SKM-1 (cell line): ENCODE data around the gene RAB31.

ENCODE experiments used
- DNase-seq: peaks from one replicate; lab custom pipeline; 2025; ENCODE audit not compliant: unreplicated experiment; lab: John Stamatoyannopoulos, UW

Gene RAB31

GRCh38 chr18:9737006-9737405 is 28.9 kb downstream of the RAB31 start:
- DNase-seq, result no peak

DNA sequence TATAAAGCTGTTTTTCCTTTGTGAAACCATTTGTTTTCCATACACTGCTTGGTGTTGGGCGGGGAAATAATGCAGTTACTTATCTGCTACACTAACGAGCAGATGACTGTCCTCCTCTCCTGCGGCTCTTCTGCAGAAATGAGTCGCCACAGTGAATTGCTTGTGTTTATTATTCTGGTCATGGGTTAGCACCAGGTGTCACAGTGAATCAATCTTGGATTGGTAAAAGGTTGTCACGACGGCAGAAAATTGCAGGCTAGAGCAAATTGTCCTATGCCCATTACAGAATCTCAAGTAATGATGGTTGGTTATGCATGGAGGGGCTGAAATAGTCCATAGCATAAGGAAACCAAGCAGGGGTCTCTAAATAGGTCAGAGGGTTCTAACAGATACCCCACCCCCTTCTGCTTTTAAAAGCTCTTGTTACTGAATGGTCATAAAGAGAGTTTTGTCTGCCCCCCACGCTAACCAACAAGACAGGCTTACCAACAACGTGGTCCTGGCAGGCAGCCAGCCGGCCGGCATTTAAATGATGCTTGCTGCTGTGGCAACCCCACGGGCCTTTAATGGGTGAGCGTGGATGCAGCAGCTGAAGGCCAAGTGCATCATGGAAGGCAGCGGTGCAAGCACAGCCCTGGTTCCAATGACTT is 29.5 kb downstream of the RAB31 start:
- no peak for DNase-seq

DNA sequence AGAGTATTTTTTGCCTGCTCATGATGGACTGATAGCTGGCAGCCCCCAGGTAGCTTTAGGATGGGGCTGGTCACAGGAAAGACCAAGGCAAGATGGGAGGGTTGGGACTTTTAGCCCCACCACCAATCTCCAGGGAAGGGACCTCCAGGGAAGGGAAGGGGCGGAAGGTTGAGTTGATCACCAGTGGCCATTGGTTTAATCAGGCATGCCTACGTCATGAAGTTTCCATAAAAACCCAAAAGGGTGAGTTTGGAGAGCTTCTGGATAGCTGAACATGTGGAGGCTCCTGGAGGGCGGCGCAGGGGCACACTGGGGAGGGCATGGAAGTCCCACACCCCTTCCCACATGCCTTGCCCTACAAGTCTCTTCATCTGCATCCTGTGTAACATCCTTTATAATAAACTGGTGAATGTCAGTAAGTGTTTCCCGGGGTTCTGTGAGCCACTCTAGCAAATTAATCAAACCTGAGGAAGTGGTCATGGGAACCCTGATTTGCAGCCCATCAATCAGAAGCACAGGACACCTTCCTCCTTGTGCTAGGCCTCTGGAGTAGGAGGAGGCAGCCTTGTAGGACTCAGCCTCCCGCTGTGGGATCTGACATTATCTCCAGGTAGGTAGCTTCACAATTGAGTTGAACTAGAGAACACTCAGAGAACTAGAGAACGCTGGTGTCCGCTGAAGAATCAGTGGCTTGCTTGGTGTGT is 30.3 kb downstream of the RAB31 start:
- DNase-seq, result no peak

GRCh38 chr18:9739516-9739915 is 31.4 kb downstream of the RAB31 start:
- no peak for DNase-seq

DNA sequence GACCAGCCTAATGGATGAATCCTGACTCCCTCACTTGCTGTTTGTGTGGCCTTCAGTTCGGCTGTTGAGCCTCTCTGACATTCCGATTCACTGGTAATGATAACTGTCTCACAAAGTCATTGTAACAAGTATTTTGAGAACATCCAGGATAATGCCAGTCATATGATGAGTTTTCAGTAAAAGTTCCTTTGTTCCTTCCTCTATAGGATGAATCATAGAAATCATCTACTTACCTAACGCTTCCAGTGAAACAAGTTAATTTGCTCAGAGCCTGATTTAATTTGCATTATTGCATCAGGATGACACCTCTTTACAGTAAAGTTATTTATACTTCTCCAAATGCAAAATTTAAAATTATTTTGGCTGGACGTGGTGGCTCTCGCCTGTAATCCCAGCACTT is 32.0 kb downstream of the RAB31 start:
- no peak for DNase-seq

- DNase-seq, result no peak
These were observed 33.3 kb downstream of the RAB31 start for GRCh38 chr18:9741406-9741792.

DNA sequence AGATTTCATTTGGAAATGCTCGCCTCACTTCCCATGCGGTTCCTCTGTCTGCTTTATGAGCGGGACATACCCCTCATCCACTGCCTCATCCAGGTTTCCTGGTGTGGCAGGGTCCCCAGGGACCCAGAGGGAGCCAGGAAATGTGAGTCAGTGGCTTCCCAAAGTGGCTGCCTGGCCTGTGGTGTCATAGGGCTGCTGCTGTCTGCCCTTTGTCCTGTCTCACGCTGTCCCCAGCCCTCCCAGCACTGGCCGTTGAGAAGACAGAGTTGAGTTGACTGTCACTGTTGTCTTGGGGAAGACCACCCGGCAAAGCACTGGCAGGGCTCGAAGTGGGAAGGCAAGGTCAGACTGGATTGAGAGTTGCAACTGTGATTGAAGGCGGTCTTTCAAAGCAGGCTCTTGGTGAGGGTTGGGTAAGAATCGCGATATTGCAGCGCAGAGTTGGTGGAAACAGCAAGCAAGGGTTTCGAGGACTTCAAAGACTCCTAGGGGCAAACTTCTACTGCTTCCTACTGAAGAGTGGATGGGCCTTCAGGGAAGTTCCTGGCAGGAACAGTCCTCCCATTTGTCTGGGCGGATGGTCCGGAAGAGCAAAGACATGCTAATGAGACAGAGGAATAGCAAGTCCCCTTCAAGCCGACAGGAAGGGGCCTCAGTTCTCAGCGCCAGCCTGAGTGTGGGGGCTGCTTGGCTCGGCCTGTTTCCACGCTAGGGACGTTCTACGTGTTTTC is 33.9 kb downstream of the RAB31 start:
- no peak for DNase-seq

- DNase-seq, result no peak
These were observed 34.5 kb downstream of the RAB31 start for GRCh38 chr18:9742524-9743131.

GRCh38 chr18:9743200-9744016 is 35.3 kb downstream of the RAB31 start:
- peak; percentile 63 for DNase-seq

GRCh38 chr18:9746958-9747357 is 38.9 kb downstream of the RAB31 start:
- DNase-seq, result no peak

- DNase-seq, result no peak
These were observed 41.5 kb downstream of the RAB31 start for GRCh38 chr18:9749611-9750010.

DNA sequence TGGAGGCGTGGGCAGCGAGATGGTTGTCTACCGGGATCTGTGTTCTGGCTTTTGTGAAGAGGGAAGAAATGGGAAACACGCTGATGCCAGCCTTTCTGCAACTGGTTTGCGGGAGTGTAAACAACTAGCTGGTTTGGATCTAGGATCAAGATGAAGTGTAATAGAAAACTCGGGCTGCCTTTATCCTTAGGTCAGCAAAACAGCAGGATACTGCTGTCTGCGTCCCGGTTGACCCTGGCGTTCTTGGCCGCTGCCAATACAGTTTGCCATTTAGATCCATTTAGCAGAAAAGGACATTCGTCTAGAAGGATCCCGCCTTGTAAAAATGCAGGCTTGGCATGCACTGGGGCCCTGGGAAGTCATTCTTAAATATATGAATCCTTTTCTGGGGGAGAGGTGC is 42.0 kb downstream of the RAB31 start:
- DNase-seq, result no peak

GRCh38 chr18:9750606-9751304 is 42.7 kb downstream of the RAB31 start:
- peak; percentile 88 for DNase-seq

DNA sequence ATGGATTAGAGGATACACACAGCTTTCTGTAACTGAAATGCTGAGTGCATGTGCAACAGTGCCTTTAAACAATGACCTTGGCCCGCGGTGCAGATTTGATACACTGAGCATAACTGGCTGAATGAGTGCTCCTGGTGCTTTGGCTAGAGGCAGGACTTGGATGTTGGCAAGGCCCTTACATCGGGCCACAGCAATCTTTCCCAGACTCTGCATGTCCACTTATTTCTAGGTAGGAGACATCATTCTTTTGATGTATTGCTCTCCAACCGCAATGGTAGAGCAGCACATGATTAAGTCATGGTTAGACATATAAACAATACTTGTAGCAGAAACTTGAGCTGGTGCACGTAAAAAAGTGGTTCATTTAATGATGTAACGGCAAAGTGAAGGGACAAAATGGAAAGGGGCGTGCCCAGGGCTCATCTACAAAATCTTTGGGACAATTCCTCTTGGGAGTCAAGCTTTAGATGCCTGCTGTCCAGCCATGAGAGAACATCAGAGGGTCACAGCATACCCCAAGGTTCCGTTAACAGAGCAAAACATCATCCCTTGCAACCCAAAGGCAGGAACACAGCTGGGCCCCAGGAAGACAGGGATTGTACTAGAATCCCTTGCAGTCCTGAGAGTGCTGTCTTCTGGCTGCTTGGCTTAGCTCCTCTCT is 43.4 kb downstream of the RAB31 start:
- DNase-seq, result no peak

- no peak for DNase-seq
These were observed 45.7 kb downstream of the RAB31 start for GRCh38 chr18:9753846-9754245.

GRCh38 chr18:9755110-9755509 is 47.0 kb downstream of the RAB31 start:
- no peak for DNase-seq

- peak; percentile 91 for DNase-seq
These were observed 47.5 kb downstream of the RAB31 start for GRCh38 chr18:9755615-9756014.

- DNase-seq, result no peak
These were observed 48.3 kb downstream of the RAB31 start for GRCh38 chr18:9756271-9756932.

- DNase-seq, result no peak
These were observed 48.9 kb downstream of the RAB31 start for GRCh38 chr18:9756933-9757470.
